Chondrocyte (in vitro differentiated cells): ENCODE data around the gene LGALS16. TPM values are rescaled to one million over a fixed set of nuclear protein-coding genes. Genes with fewer than 3 reads are reported as not detected.

Source experiments
- DNase-seq: peaks from one replicate; pipeline ENCODE4 v3.0.0; 2021; ENCODE audit warnings: mixed read lengths, low spot score
- H3K27ac Mint-ChIP-seq: one replicate; pipeline ENCODE4 v1.8.0; 2021; ENCODE audit warnings: mild to moderate bottlenecking, moderate library complexity, mixed read lengths; ENCODE audit not compliant: unreplicated experiment
- H3K27me3 Mint-ChIP-seq: 2 replicates; pipeline ENCODE4 v1.8.0; 2021; ENCODE audit warnings: low read depth, mixed read lengths
- H3K36me3 Mint-ChIP-seq: 2 replicates; pipeline ENCODE4 v1.8.0; 2021; ENCODE audit warnings: low read depth, mixed read lengths
- H3K4me1 Mint-ChIP-seq: 2 replicates; pipeline ENCODE4 v1.8.0; 2021; ENCODE audit warnings: low read depth, mild to moderate bottlenecking, mixed read lengths
- H3K4me3 Mint-ChIP-seq: one replicate; pipeline ENCODE4 v1.8.0; 2021; ENCODE audit warnings: mild to moderate bottlenecking, moderate library complexity, mixed read lengths; ENCODE audit not compliant: unreplicated experiment
- H3K9me3 Mint-ChIP-seq: 2 replicates; pipeline ENCODE4 v1.8.0; 2021; ENCODE audit warnings: low read depth, mixed read lengths
- long read RNA-seq: library from polyadenylated mRNA; stranded (forward); transcript quantifications from one replicate; pipeline ENCODE4 v2.0.0, GENCODE V29; 2021
- total RNA-seq: library from RNA; stranded (reverse); gene quantifications from 3 replicates; pipeline ENCODE4 v1.2.1, GENCODE V29; 2021
- TF ChIP-seq, protein P1 (sequence below): fragments of 200-600 bp; sonication (generic); IDR thresholded peaks from 2 replicates; pipeline ENCODE4 v1.5.0; 2021; ENCODE audit warnings: antibody characterized with exemption, mild to moderate bottlenecking, moderate library complexity

The LGALS16 gene, protein sequence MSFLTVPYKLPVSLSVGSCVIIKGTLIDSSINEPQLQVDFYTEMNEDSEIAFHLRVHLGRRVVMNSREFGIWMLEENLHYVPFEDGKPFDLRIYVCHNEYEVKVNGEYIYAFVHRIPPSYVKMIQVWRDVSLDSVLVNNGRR
- total RNA-seq, result not detected in 3 replicates
- long read RNA-seq, result 0 reads

DNA sequence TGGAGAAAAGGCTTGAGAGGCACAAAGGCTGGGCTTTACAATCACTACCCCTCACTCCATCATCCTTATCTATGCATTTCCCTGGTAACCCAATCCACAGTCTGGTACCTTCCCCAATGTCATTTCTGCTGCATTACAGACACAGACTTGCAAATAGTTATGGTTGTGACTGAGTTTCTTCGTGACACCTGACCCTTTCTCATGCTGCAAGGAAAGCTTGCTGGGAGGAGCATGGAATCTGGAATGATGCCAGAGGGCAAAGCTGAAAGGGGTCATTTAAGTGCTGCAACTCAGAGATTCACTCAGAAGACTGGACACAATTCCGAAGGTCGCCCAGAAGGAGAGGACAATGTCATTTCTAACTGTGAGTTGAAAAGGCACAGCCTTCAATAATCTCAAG is at the start of gene LGALS16:
Gene LGALS16, plus strand, starts transcription at position 301 of the 400 bp plus-strand sequence. Its CDS starts 49 bp downstream, at position 350.
- Mint-ChIP-seq H3K4me3 (no peak within 1 kb of the TSS), H3K27me3 (peaks cover 15% of the 10 kb centered on the region), H3K9me3 (no peaks in the 10 kb centered on the region), H3K4me1 (no peaks in the 10 kb centered on the region), H3K36me3 (no peaks in the 10 kb centered on the region), H3K27ac (no peak within 1 kb of the TSS)
- no peak for DNase-seq
- TF ChIP-seq, protein P1, sequence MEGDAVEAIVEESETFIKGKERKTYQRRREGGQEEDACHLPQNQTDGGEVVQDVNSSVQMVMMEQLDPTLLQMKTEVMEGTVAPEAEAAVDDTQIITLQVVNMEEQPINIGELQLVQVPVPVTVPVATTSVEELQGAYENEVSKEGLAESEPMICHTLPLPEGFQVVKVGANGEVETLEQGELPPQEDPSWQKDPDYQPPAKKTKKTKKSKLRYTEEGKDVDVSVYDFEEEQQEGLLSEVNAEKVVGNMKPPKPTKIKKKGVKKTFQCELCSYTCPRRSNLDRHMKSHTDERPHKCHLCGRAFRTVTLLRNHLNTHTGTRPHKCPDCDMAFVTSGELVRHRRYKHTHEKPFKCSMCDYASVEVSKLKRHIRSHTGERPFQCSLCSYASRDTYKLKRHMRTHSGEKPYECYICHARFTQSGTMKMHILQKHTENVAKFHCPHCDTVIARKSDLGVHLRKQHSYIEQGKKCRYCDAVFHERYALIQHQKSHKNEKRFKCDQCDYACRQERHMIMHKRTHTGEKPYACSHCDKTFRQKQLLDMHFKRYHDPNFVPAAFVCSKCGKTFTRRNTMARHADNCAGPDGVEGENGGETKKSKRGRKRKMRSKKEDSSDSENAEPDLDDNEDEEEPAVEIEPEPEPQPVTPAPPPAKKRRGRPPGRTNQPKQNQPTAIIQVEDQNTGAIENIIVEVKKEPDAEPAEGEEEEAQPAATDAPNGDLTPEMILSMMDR, result no peak

DNA sequence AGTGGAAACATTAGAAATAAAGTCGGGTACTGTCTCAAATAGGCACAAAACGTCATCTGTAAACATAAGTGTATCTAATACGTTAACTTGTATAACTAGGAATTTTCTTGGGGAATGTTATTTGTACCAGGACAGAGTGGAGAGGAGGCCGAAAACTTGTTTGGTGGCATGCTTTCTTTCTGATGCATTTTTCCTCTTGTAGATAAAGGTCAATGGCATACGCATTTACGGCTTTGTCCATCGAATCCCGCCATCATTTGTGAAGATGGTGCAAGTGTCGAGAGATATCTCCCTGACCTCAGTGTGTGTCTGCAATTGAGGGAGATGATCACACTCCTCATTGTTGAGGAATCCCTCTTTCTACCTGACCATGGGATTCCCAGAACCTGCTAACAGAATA is 48.7 kb upstream of the LGALS16 start:
- Mint-ChIP-seq H3K27me3 (peaks cover 10% of the 10 kb centered on the region), H3K36me3 (no peaks in the 10 kb centered on the region), H3K4me3 (no peak overlapping the region), H3K9me3 (no peaks in the 10 kb centered on the region), H3K4me1 (no peaks in the 10 kb centered on the region), H3K27ac (no peak overlapping the region)
- TF ChIP-seq, protein P1, result no peak
- no peak for DNase-seq

DNA sequence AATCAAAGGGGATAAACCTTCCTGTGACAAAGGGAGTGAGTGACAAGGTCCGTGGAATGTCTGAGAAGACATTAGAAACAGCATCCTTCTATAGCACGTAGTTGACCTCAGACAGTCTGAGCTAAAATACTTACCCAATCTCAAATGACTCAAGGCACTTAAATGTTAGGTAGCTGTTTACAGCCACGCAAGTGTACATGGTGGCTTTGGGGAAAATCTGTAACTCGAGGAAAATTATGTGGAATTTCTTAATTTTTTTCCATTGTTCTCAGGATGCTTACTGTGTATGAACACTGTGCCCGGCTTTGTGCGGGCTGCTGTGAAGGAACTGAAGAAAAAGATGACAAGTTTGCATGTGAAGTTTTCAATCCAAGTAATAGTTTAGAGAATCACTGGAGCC is 48.2 kb upstream of the LGALS16 start:
- no peaks in the 10 kb centered on the region for H3K9me3 Mint-ChIP-seq
- no peaks in the 10 kb centered on the region for H3K36me3 Mint-ChIP-seq
- H3K4me1 Mint-ChIP-seq, result no peaks in the 10 kb centered on the region
- DNase-seq, result no peak
- peaks cover 9% of the 10 kb centered on the region for H3K27me3 Mint-ChIP-seq
- no peak overlapping the region for H3K4me3 Mint-ChIP-seq
- TF ChIP-seq, protein P1, result no peak
- no peak overlapping the region for H3K27ac Mint-ChIP-seq

DNA sequence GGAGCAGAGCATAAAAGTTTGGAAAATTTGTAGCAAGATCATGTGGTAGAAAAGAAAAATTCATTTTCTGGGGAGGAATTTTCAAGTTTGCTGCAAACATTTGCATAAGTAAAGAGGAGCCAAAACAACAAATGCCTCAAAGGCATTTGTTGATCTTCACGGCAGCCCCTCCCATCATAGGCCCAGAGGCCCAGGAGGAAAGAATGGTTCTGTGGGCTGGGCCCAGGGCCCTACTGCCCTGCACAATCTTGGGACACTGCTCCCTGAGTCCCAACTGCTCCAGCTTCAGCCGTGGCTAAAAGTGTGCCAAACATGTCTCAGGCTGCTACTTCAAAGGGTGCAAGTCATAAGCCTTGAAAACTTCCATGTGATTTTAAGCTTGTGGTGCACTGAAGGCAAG is 42.1 kb upstream of the LGALS16 start:
- no peak overlapping the region for H3K4me3 Mint-ChIP-seq
- DNase-seq, result no peak
- peaks cover 4% of the 10 kb centered on the region for H3K9me3 Mint-ChIP-seq
- no peaks in the 10 kb centered on the region for H3K36me3 Mint-ChIP-seq
- no peak overlapping the region for H3K27ac Mint-ChIP-seq
- no peaks in the 10 kb centered on the region for H3K27me3 Mint-ChIP-seq
- H3K4me1 Mint-ChIP-seq, result no peaks in the 10 kb centered on the region
- TF ChIP-seq, protein P1, result no peak

DNA sequence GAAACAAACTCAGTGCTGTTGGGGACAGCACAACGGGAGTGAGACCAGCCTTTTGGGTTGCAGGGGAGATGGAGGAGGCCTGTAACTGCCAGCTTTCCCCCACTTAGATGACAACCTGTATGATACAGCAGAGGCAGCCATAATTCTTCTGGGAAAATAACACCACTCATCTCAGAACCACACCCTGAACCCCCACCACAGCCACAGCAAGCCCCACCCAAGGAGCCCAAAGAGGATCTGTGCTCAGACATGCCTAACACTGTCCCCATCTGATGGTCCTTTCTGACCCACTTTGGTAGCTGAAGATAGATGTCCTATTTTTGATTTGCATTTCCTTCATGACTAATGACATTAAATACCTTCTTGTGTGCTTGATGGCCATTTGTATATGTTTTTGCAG is 38.0 kb upstream of the LGALS16 start:
- H3K9me3 Mint-ChIP-seq, result peaks cover 4% of the 10 kb centered on the region
- H3K36me3 Mint-ChIP-seq, result no peaks in the 10 kb centered on the region
- no peaks in the 10 kb centered on the region for H3K4me1 Mint-ChIP-seq
- peaks cover 12% of the 10 kb centered on the region for H3K27me3 Mint-ChIP-seq
- no peak for DNase-seq
- TF ChIP-seq, protein P1, result no peak
- no peak overlapping the region for H3K4me3 Mint-ChIP-seq
- H3K27ac Mint-ChIP-seq, result no peak overlapping the region
